Skeletal muscle tissue (tissue), 4 donors: ENCODE measurements around the gene EMC1. TPM values are rescaled to one million over a fixed set of nuclear protein-coding genes. Genes with fewer than 3 reads are reported as not detected.
"Not testable (repeated sequence)": the region's sequence is repeated elsewhere in the genome, so short reads cannot be mapped to it uniquely, and the experiment has no call there.

Experiments
- H3K27ac ChIP-seq: one replicate; pipeline ENCODE4 v1.7.0; 2013; ENCODE audit warnings: mild to moderate bottlenecking, low read depth, low read length, inconsistent platforms
- H3K27me3 ChIP-seq, 3 donors: one replicate each; pipeline ENCODE4 v1.7.0; 2013; ENCODE audit warnings: low read length in 3 of 3; ENCODE audit not compliant: control insufficient read depth in 3 of 3, insufficient read depth in 3 of 3
- H3K36me3 ChIP-seq, 3 donors: one replicate each; pipeline ENCODE4 v1.7.0; 2013; ENCODE audit warnings: low read length in 3 of 3; ENCODE audit not compliant: control insufficient read depth in 3 of 3, insufficient read depth in 3 of 3
- H3K4me1 ChIP-seq, 3 donors: one replicate each; pipeline ENCODE4 v1.7.0; 2013; ENCODE audit warnings: low read length in 3 of 3, mild to moderate bottlenecking in 3 of 3; ENCODE audit not compliant: control insufficient read depth in 3 of 3, insufficient read depth in 3 of 3
- H3K4me3 ChIP-seq, 3 donors: one replicate each; pipeline ENCODE4 v1.7.0; 2013; ENCODE audit warnings: low read length in 3 of 3
- H3K9ac ChIP-seq, 3 donors: one replicate each; pipeline ENCODE4 v1.7.0; 2013; ENCODE audit warnings: low read length in 3 of 3, mild to moderate bottlenecking in 3 of 3, moderate library complexity in 2 of 3, low read depth in 1 of 3
- H3K9me3 ChIP-seq, 3 donors: one replicate each; pipeline ENCODE4 v1.7.0; 2013; ENCODE audit warnings: low read length in 3 of 3; ENCODE audit not compliant: control insufficient read depth in 3 of 3
- total RNA-seq: library from RNA; depleted of rRNA; stranded (reverse); fragments of >200 nt; gene quantifications from one replicate; pipeline ENCODE4 v1.2.3, GENCODE V29; 2014
- donor health status: Osteomylitis.

The EMC1 gene
- total RNA-seq, 1 donor from 2014 or later: 36.5 TPM

DNA sequence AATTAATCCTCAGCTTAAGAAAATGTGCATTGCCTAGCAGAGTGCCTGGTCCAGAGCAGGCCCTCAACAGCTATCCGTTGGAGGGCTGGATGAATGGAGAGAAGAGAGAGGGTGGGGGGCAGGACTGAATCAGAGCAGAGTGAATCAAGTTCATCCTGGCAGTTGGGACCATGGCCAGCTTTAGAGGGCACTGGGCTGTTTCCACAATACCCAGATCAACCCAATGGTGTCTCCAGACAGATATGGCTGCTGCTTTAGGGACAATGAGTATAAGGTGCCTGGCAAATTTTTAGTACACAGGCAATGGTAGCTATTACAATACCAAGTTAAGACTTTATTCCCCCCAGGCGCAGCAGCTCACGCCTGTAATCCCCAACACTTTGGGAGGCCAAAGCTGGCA, 17.1 kb downstream of the EMC1 start:
- peaks cover 46 to 68% (median 61%) of the 10 kb centered on the region in 3 donors for H3K36me3 ChIP-seq
- no peak overlapping the region for H3K4me3 ChIP-seq
- H3K4me1 ChIP-seq: peaks cover 19 to 28% (median 21%) of the 10 kb centered on the region in 3 donors
- H3K9me3 ChIP-seq: no peaks in the 10 kb centered on the region
- H3K27me3 ChIP-seq: no peaks in the 10 kb centered on the region
- peak overlapping the region in 1 of 3 donors; percentile 1 for H3K9ac ChIP-seq
- no peak overlapping the region for H3K27ac ChIP-seq

DNA sequence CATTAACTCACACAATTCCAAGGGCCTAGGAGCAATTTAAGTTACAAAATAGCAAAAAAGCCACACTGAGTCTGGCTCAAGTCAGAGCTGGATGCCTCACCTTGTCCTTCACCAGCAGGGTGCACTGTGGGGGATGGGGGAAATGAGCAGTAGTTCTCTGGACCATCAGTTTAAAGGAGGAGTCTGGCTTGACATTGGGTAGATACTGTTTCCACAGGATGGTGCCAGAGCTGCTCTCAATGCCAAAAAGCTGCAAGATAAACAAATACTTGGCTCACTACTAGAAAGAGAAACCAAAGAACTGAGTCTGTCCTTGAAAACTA, 18.8 kb downstream of the EMC1 start:
- Histone ChIP-seq H3K4me1 (peaks cover 17 to 26% (median 18%) of the 10 kb centered on the region in 3 donors), H3K36me3 (peaks cover 31 to 59% (median 46%) of the 10 kb centered on the region in 3 donors), H3K9me3 (no peaks in the 10 kb centered on the region), H3K9ac (no peak overlapping the region), H3K27ac (peak overlapping the region; percentile 21), H3K4me3 (no peak overlapping the region), H3K27me3 (no peaks in the 10 kb centered on the region)

GRCh38 chr1:19231736-19232523, 19.4 kb downstream of the EMC1 start:
- peaks cover 29 to 58% (median 46%) of the 10 kb centered on the region in 3 donors for H3K36me3 ChIP-seq
- not testable (repeated sequence) for H3K27ac ChIP-seq

DNA sequence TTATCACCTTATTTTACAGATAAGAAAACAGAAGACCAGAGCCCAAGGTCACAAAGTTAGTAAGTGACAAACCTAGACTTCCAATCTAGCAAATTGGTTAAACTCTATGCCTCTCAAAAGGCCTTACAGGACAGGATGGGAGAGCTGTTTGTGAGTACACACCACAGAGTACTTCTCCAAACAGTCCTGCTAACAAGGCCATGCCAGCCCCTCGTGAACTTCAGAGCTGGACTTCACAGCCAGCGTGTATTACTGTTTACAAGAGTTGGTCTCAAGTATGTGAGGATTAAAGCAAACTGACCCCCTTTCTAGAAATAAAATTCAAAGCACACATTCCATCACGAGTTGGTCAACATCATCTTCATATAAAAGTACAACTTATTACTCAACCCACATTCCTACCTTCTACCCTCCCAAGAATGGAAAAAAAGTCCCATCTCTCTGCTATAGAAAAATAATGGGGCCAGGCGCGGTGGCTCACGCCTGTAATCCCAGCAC, 21.4 kb downstream of the EMC1 start:
- H3K27me3 ChIP-seq: no peaks in the 10 kb centered on the region
- no peak overlapping the region for H3K4me3 ChIP-seq
- no peak overlapping the region for H3K9ac ChIP-seq
- no peaks in the 10 kb centered on the region for H3K9me3 ChIP-seq
- peaks cover 17 to 26% (median 18%) of the 10 kb centered on the region in 3 donors for H3K4me1 ChIP-seq
- H3K27ac ChIP-seq: no peak overlapping the region
- H3K36me3 ChIP-seq: peaks cover 37 to 62% (median 60%) of the 10 kb centered on the region in 3 donors

More at GRCh38 chr1:19231736-19232523, 19.4 kb downstream of the EMC1 start:
- not testable (repeated sequence) for H3K27me3 ChIP-seq, H3K9ac ChIP-seq, H3K9me3 ChIP-seq, H3K4me3 ChIP-seq
- peaks cover 17 to 26% (median 18%) of the 10 kb centered on the region in 3 donors for H3K4me1 ChIP-seq

- Histone ChIP-seq H3K27me3 (no peaks in the 10 kb centered on the region), H3K4me3 (no peak overlapping the region), H3K27ac (no peak overlapping the region), H3K9me3 (no peaks in the 10 kb centered on the region), H3K4me1 (peaks cover 17 to 25% (median 17%) of the 10 kb centered on the region in 3 donors), H3K9ac (no peak overlapping the region), H3K36me3 (peaks cover 35 to 65% (median 65%) of the 10 kb centered on the region in 3 donors)
Measured at GRCh38 chr1:19229229-19229628, 22.1 kb downstream of the EMC1 start.

DNA sequence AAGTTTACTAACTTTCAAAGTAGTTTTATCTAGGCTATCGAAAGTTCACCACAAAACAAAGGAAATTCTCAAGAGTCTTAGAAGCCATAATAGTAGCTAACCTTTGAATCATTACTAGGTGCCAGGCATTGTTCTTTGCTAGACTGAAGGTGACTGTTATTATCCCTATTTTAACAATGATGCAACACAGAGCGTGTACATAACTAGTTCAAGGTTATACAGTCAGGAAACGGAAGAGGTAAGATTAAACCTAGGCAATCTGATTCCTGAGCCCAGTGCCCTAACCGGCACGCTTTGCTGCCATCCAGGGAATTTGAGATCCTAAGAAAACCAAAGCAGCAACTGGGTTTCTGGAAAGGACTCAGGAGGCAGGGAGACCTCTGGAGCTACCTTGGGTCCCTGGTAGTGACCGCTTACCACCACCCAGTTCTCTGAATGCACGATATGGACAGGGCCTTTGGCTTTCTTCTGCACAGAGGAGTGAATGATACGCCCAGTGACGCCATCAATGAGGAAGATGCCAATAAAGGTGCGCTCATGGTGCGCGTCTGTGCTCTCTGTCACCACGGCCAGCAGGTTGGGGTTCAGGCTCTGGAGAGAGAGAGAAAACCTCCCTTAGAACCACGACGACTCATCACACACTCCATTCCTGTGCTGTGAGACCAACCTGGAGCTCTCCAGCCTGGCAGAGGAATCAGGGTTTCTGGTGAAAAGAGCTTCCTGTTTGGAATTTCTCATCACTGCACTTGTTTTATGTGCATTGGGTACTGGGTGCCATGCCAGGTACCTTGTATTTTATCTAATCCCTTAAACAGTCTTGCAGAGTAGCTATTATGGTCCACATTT, 28.1 kb downstream of the EMC1 start:
- Histone ChIP-seq H3K27ac (peak overlapping the region; percentile 57), H3K9ac (peak overlapping the region in 1 of 3 donors; percentile 4), H3K36me3 (peaks cover 30 to 63% (median 56%) of the 10 kb centered on the region in 3 donors), H3K9me3 (no peaks in the 10 kb centered on the region), H3K27me3 (no peaks in the 10 kb centered on the region), H3K4me3 (no peak overlapping the region), H3K4me1 (peaks cover 39 to 45% (median 44%) of the 10 kb centered on the region in 3 donors)

- no peaks in the 10 kb centered on the region for H3K9me3 ChIP-seq
Measured at GRCh38 chr1:19222573-19222972, 28.8 kb downstream of the EMC1 start.

GRCh38 chr1:19220991-19221390, 30.3 kb downstream of the EMC1 start:
- peaks cover 39 to 48% (median 45%) of the 10 kb centered on the region in 3 donors for H3K4me1 ChIP-seq
- no peaks in the 10 kb centered on the region for H3K27me3 ChIP-seq
- H3K9me3 ChIP-seq: no peaks in the 10 kb centered on the region
- H3K9ac ChIP-seq: no peak overlapping the region
- no peak overlapping the region for H3K27ac ChIP-seq
- peaks cover 20 to 54% (median 54%) of the 10 kb centered on the region in 3 donors for H3K36me3 ChIP-seq
- H3K4me3 ChIP-seq: no peak overlapping the region

More at GRCh38 chr1:19222573-19222972, 28.8 kb downstream of the EMC1 start:
- no peak overlapping the region for H3K4me3 ChIP-seq
- peak overlapping the region in 1 of 3 donors; percentile 55 for H3K9ac ChIP-seq
- peak overlapping the region; percentile 57 for H3K27ac ChIP-seq
- peaks cover 39 to 45% (median 44%) of the 10 kb centered on the region in 3 donors for H3K4me1 ChIP-seq
- H3K27me3 ChIP-seq: no peaks in the 10 kb centered on the region
- peaks cover 30 to 66% (median 56%) of the 10 kb centered on the region in 3 donors for H3K36me3 ChIP-seq

- H3K27me3 ChIP-seq: no peaks in the 10 kb centered on the region
- no peak overlapping the region for H3K4me3 ChIP-seq
- peak overlapping the region; percentile 61 for H3K27ac ChIP-seq
- H3K9ac ChIP-seq: peak overlapping the region in 2 of 3 donors; percentile 26 to 62
- no peaks in the 10 kb centered on the region for H3K9me3 ChIP-seq
- peaks cover 39 to 48% (median 45%) of the 10 kb centered on the region in 3 donors for H3K4me1 ChIP-seq
- H3K36me3 ChIP-seq: peaks cover 16 to 51% (median 49%) of the 10 kb centered on the region in 3 donors
Measured at GRCh38 chr1:19220080-19220846, 31.1 kb downstream of the EMC1 start.
